Measurements from ENCODE around the gene UCP2. TPM values are rescaled to one million over a fixed set of nuclear protein-coding genes. Genes with fewer than 3 reads are reported as not detected.

Gene UCP2
- total RNA-seq, 6 donors from 2014 or later, result 76.5 to 118 (median 98.3) TPM

DNA sequence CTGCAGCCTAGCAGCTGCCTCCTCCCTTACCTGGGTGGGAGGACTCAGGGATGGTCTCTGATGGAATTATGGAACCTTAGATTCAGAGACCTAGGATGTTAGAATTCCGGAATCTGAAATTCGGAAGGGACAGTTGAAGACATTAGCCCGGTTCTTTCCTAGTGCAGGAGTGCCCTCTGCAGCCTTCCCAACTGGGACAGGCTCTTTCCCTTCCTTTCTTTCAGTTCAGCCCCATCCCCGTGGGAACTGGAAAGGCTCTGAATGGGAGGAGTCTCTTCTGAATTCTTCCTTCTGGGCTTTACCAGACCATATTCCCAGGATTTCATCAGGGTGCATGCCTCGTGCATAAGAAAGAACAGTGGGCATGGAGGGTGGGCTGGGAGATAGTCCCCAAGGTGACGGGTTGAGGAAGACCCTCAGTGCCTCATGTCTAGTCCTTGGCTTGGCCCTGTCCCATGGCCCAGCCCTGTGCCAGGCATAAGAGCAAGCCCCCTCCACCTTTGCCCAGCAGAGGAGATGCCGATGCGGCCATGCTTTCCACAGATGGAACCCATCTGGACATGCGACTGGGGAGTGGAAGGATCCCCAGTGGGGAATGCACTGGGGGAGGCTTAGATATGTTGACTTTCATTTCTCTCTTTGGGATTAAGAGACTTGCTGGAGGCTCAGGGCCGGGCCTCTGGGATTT, 17.4 kb downstream of the UCP2 start:
- TF ChIP-seq POLR2AphosphoS5 (IDR thresholded peaks at IDR 0.05) (no peak), EP300 (IDR thresholded peaks at IDR 0.05) (no peak)
- TF ChIP-seq, protein P1, sequence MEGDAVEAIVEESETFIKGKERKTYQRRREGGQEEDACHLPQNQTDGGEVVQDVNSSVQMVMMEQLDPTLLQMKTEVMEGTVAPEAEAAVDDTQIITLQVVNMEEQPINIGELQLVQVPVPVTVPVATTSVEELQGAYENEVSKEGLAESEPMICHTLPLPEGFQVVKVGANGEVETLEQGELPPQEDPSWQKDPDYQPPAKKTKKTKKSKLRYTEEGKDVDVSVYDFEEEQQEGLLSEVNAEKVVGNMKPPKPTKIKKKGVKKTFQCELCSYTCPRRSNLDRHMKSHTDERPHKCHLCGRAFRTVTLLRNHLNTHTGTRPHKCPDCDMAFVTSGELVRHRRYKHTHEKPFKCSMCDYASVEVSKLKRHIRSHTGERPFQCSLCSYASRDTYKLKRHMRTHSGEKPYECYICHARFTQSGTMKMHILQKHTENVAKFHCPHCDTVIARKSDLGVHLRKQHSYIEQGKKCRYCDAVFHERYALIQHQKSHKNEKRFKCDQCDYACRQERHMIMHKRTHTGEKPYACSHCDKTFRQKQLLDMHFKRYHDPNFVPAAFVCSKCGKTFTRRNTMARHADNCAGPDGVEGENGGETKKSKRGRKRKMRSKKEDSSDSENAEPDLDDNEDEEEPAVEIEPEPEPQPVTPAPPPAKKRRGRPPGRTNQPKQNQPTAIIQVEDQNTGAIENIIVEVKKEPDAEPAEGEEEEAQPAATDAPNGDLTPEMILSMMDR (IDR thresholded peaks at IDR 0.05), result no peak
- Histone ChIP-seq H3K4me3 (no peak overlapping the region), H3K27me3 (no peaks in the 10 kb centered on the region), H3K9me3 (no peaks in the 10 kb centered on the region), H3K36me3 (no peaks in the 10 kb centered on the region), H3K27ac (no peak overlapping the region), H3K4me1 (peaks cover 0 to 13% (median 6%) of the 10 kb centered on the region in 4 donors)
- no peak for ATAC-seq (ENCODE audit: low FRiP score in 2 of 2)
- WGBS, 2 donors, result 65 to 68% methylated on average over 9 to 10 of the region's 10 CpGs
- no peak for DNase-seq

DNA sequence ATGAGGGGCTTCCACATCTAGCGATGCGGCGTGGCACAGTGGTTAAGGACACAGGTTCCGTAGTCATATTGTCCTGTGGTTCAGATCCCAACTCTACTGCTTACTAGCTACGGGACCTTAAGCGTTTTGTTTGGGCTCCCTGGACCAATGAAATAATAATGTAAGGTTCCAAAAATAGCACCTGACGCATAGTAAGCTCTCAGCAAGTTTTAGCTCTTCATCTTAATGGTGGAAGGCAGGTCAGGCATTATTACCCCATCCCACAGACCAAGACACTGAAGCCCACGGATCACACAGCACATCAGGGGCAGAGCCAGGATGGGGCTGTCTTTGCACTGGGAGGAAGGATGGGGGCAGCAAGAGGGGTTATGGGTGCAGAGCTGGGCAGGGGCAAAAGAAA, 18.8 kb downstream of the UCP2 start:
- 75 to 78% methylated on average over 8 of the region's 8 CpGs for WGBS, 2 donors
- ATAC-seq (ENCODE audit: low FRiP score in 2 of 2), result no peak
- TF ChIP-seq, protein P1 (IDR thresholded peaks at IDR 0.05), result no peak
- no peak for TF ChIP-seq EP300 (IDR thresholded peaks at IDR 0.05)
- TF ChIP-seq POLR2A (IDR thresholded peaks at IDR 0.05), result no peak
- TF ChIP-seq POLR2AphosphoS5 (IDR thresholded peaks at IDR 0.05), result no peak
- no peak overlapping the region for H3K27ac ChIP-seq
- H3K4me3 ChIP-seq, result no peak overlapping the region
- no peaks in the 10 kb centered on the region for H3K36me3 ChIP-seq
- H3K4me1 ChIP-seq, result peaks cover 0 to 13% (median 6%) of the 10 kb centered on the region in 4 donors
- no peaks in the 10 kb centered on the region for H3K27me3 ChIP-seq
- no peaks in the 10 kb centered on the region for H3K9me3 ChIP-seq
- DNase-seq, result no peak

DNA sequence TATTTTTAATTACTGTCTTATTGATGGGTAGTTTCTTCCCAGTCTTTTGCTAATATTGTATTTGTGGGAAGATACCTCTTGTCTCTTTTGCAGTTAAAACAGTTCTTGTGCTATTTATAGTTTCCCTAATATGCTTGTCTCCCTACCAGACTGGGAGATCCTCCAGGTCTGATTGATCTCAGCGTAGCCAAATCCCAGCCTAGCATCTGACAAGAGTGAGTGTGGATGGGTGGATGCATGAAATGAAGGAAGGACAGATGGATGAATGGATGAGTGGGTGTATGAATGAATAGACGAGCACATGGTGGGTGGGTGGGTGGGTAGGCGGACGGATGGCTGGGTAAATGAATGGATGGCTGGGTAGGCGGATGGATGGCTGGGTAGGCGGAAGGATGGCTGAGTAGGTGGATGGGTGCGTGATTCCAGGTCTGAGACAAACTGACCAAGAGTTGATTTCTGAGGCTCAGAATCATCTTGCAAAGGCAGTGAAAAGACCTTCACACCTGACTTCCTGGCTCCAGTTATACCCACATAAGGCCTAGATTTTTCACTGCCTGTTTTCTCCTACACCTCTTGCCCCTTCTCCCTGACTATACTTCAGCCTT, 20.4 kb downstream of the UCP2 start:
- TF ChIP-seq EP300 (IDR thresholded peaks at IDR 0.05) (no peak), POLR2AphosphoS5 (IDR thresholded peaks at IDR 0.05) (no peak), POLR2A (IDR thresholded peaks at IDR 0.05) (no peak)
- TF ChIP-seq, protein P1 (IDR thresholded peaks at IDR 0.05), result no peak
- 76 to 81% methylated on average over 7 of the region's 7 CpGs for WGBS, 2 donors
- H3K27me3 ChIP-seq, result no peaks in the 10 kb centered on the region
- DNase-seq (no peak), ATAC-seq (ENCODE audit: low FRiP score in 2 of 2) (no peak)
- no peaks in the 10 kb centered on the region for H3K9me3 ChIP-seq
- no peak overlapping the region for H3K27ac ChIP-seq
- H3K4me1 ChIP-seq, result peaks cover 0 to 13% (median 6%) of the 10 kb centered on the region in 4 donors
- H3K4me3 ChIP-seq, result no peak overlapping the region
- H3K36me3 ChIP-seq, result no peaks in the 10 kb centered on the region

DNA sequence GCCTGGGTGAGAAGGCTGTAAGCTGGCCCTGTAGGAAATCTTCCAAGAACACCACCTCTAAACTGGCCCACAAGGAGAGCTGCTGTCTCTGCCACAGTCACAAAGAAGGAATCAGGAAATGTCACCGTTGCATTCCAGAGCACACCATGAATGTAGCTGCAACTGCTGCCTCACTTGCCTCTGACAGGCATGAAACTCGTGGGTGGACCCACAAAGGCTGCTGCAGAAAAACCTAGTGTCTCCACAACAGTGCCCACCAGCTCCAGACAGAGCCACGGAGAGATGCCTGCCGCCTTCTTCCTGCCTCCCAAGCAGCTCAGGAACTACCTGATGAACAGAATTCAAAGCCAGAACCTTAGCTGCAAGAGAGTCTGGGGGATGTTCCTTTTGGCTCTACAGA, 21.3 kb downstream of the UCP2 start:
- Histone ChIP-seq H3K4me3 (no peak overlapping the region), H3K27ac (no peak overlapping the region), H3K9me3 (no peaks in the 10 kb centered on the region), H3K27me3 (no peaks in the 10 kb centered on the region), H3K36me3 (no peaks in the 10 kb centered on the region), H3K4me1 (peaks cover 0 to 13% (median 6%) of the 10 kb centered on the region in 4 donors)
- TF ChIP-seq, protein P1 (IDR thresholded peaks at IDR 0.05), result no peak
- no peak for TF ChIP-seq POLR2A (IDR thresholded peaks at IDR 0.05)
- TF ChIP-seq EP300 (IDR thresholded peaks at IDR 0.05), result no peak
- TF ChIP-seq POLR2AphosphoS5 (IDR thresholded peaks at IDR 0.05), result no peak
- ATAC-seq (ENCODE audit: low FRiP score in 2 of 2), result no peak
- 55 to 64% methylated on average over 4 of the region's 4 CpGs for WGBS, 2 donors
- DNase-seq, result no peak

Measured in upper lobe of left lung (tissue), 6 donors.